PC-3 (cell line): ENCODE measurements around the gene SHLD2. TPM values are rescaled to one million over a fixed set of nuclear protein-coding genes. Genes with fewer than 3 reads are reported as not detected.
A peak's percentile ranks its signal among the peaks of the same experiment; 100 is the strongest.

Experiments
- ATAC-seq: fragments of 200-7000 bp; cut with Tn5 transposase; 2 replicates; pipeline ENCODE4 v1.9.1; 2020; ENCODE audit warnings: mild to moderate bottlenecking, moderate library complexity
- Bru-seq: library from RNA; stranded (reverse); fragments of 400-500 nt; gene quantifications from one replicate; lab custom pipeline; 2021; lab: Mats Ljungman, UMichigan
- BruChase-seq, 2 experiments: library from RNA; stranded (reverse); fragments of 400-500 nt; gene quantifications; one replicate each; lab custom pipeline; 2021; lab: Mats Ljungman, UMichigan
- BruUV-seq: library from RNA; stranded (reverse); fragments of 400-500 nt; replicated peaks from 2 replicates; lab custom pipeline; 2021; lab: Mats Ljungman, UMichigan
- CTCF ChIA-PET: fragments of 300-600 bp; sonication (Branson Sonifier 250); formaldehyde crosslinking; loops from one replicate; lab custom pipeline; 2022; ENCODE audit warnings: antibody characterized with exemption; lab: Charles Lee
- POLR2A ChIA-PET: fragments of 300-600 bp; sonication (Branson Sonifier 250); formaldehyde crosslinking; loops from one replicate; lab custom pipeline; 2022; ENCODE audit warnings: antibody characterized with exemption; ENCODE audit not compliant: unreplicated experiment; lab: Charles Lee
- DNase-seq: peaks from one replicate; pipeline ENCODE4 v3.0.0-alpha.2; 2015
- H2AFZ ChIP-seq: fragments of 300-600 bp; sonication (generic); 2 replicates; pipeline ENCODE4 v1.6.0; 2016; ENCODE audit warnings: antibody characterized with exemption, low read length
- H3F3A ChIP-seq: fragments of 300-600 bp; sonication (generic); one replicate; pipeline ENCODE4 v1.6.0; 2017; ENCODE audit warnings: antibody characterized with exemption, low read length, control low read depth, mild to moderate bottlenecking; ENCODE audit not compliant: unreplicated experiment
- H3K27ac ChIP-seq: fragments of 300-600 bp; sonication (generic); 2 replicates; pipeline ENCODE4 v1.5.1; 2016; ENCODE audit warnings: mild to moderate bottlenecking, low read length
- H3K27me3 ChIP-seq: fragments of 300-600 bp; sonication (generic); 2 replicates; pipeline ENCODE4 v1.6.1; 2016; ENCODE audit warnings: low read length, mixed read lengths
- H3K36me3 ChIP-seq: fragments of 300-600 bp; sonication (generic); 2 replicates; pipeline ENCODE4 v1.6.1; 2016; ENCODE audit warnings: low read depth, mixed run types, low read length, mixed read lengths
- H3K4me1 ChIP-seq: fragments of 300-600 bp; sonication (generic); 2 replicates; pipeline ENCODE4 v1.5.1; 2016; ENCODE audit warnings: low read length; ENCODE audit not compliant: insufficient read depth
- H3K4me2 ChIP-seq: fragments of 300-600 bp; sonication (generic); 2 replicates; pipeline ENCODE4 v1.6.0; 2016; ENCODE audit warnings: low read length
- H3K4me3 ChIP-seq: fragments of 300-600 bp; sonication (generic); 2 replicates; pipeline ENCODE4 v1.5.1; 2016; ENCODE audit warnings: mild to moderate bottlenecking, low read length, mixed read lengths
- H3K79me2 ChIP-seq: fragments of 300-600 bp; sonication (generic); 2 replicates; pipeline ENCODE4 v1.6.1; 2017; ENCODE audit warnings: low read length, mixed read lengths
- H3K9ac ChIP-seq: fragments of 300-600 bp; sonication (generic); 2 replicates; pipeline ENCODE4 v1.6.0; 2016; ENCODE audit warnings: mild to moderate bottlenecking, low read length
- H3K9me2 ChIP-seq: fragments of 300-600 bp; sonication (generic); replicated peaks from 2 replicates; pipeline ENCODE4 v1.6.1; 2016; ENCODE audit warnings: mixed run types, low read length, mixed read lengths
- H3K9me3 ChIP-seq: fragments of 300-600 bp; sonication (generic); 2 replicates; pipeline ENCODE4 v1.6.1; 2016; ENCODE audit warnings: low read length, mixed read lengths
- H4K20me1 ChIP-seq: fragments of 300-600 bp; sonication (generic); 2 replicates; pipeline ENCODE4 v1.6.1; 2016; ENCODE audit warnings: low read length, mixed read lengths
- EZH2 ChIP-seq: fragments of 300-600 bp; sonication (generic); IDR thresholded peaks from one replicate; pipeline ENCODE4 v1.6.1; 2017; ENCODE audit warnings: antibody characterized with exemption, mild to moderate bottlenecking, low read length; ENCODE audit not compliant: unreplicated experiment
- EZH2phosphoT487 ChIP-seq: fragments of 300-600 bp; sonication (generic); IDR thresholded peaks from 2 replicates; pipeline ENCODE4 v1.6.1; 2018; ENCODE audit warnings: mild to moderate bottlenecking, antibody characterized with exemption, low read length, borderline replicate concordance
- intact Hi-C: fragments of 100-400 bp; cut with micrococcal nuclease; formaldehyde crosslinking; loops from 2 replicates; pipeline ENCODE4 v1.9.0; 2023
- long read RNA-seq: library from polyadenylated mRNA; unstranded; transcript quantifications from one replicate; pipeline ENCODE4 v2.0.0, GENCODE V29; 2021; ENCODE audit not compliant: unreplicated experiment
- total RNA-seq: library from RNA; depleted of rRNA; stranded (reverse); fragments of >200 nt; gene quantifications from 2 replicates; pipeline ENCODE4 v1.2.3, GENCODE V29; 2014; rRNA removed
- TF ChIP-seq, protein P1 (sequence below): fragments of 300-600 bp; sonication (generic); conservative IDR thresholded peaks from 2 replicates; pipeline ENCODE4 v1.5.1; 2017; ENCODE audit warnings: antibody characterized with exemption, low read depth, mild to moderate bottlenecking, low read length

The SHLD2 gene
- 13.0 and 16.0 TPM in 2 replicates for total RNA-seq
- Bru-seq, nascent RNA = percentile 76 among the genes with signal in this experiment
- percentile 75 among the genes with signal in this experiment for BruChase-seq, experiment 1, labeled RNA remaining after a 6-hour chase
- BruChase-seq, experiment 2, labeled RNA remaining after a 2-hour chase = percentile 76 among the genes with signal in this experiment
- long read RNA-seq, transcript SHLD2-202 (10 exons, 3,614 nt) = major isoform, 14 of 41 reads
- long read RNA-seq, partial matches to known transcripts = 6 of 41 reads
- long read RNA-seq, other reads (novel, unspliced or antisense) = 18 of 41 reads

- ATAC-seq = peak; percentile 59
These were observed at the start of gene SHLD2, which contains the start of gene GLUD1 for GRCh38 chr10:87094373-87095235. SHLD2 (plus strand) TSS chr10:87095206; CDS start chr10:87151355, 56,149 bp downstream. GLUD1 (minus strand) TSS chr10:87094843; CDS start chr10:87094769, 74 bp downstream.

GRCh38 chr10:87045434-87045938 lies 49.5 kb upstream of the SHLD2 start:
- no peak overlapping the region for H3K27ac ChIP-seq
- H3K79me2 ChIP-seq = no peaks in the 10 kb centered on the region
- TF ChIP-seq, protein P1, sequence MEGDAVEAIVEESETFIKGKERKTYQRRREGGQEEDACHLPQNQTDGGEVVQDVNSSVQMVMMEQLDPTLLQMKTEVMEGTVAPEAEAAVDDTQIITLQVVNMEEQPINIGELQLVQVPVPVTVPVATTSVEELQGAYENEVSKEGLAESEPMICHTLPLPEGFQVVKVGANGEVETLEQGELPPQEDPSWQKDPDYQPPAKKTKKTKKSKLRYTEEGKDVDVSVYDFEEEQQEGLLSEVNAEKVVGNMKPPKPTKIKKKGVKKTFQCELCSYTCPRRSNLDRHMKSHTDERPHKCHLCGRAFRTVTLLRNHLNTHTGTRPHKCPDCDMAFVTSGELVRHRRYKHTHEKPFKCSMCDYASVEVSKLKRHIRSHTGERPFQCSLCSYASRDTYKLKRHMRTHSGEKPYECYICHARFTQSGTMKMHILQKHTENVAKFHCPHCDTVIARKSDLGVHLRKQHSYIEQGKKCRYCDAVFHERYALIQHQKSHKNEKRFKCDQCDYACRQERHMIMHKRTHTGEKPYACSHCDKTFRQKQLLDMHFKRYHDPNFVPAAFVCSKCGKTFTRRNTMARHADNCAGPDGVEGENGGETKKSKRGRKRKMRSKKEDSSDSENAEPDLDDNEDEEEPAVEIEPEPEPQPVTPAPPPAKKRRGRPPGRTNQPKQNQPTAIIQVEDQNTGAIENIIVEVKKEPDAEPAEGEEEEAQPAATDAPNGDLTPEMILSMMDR = no peak
- TF ChIP-seq EZH2 (no peak), EZH2phosphoT487 (no peak)
- no peak overlapping the region for H2AFZ ChIP-seq
- intact Hi-C loops = no loop called here
- no peak overlapping the region for H3K4me2 ChIP-seq
- no peak overlapping the region for H3K4me3 ChIP-seq
- DNase-seq = no peak
- H3K9me3 ChIP-seq = no peaks in the 10 kb centered on the region
- H3K36me3 ChIP-seq = no peaks in the 10 kb centered on the region; the same call in 1 of the 2 replicates
- H3K9me2 ChIP-seq = no peaks in the 10 kb centered on the region
- ChIA-PET CTCF (no interaction called here), POLR2A (no interaction called here)
- no peaks in the 10 kb centered on the region for H3F3A ChIP-seq
- no peak overlapping the region for H3K9ac ChIP-seq
- H3K27me3 ChIP-seq = no peaks in the 10 kb centered on the region
- H3K4me1 ChIP-seq = no peaks in the 10 kb centered on the region
- ATAC-seq = no peak
- no TSS peak for BruUV-seq
- H4K20me1 ChIP-seq = no peaks in the 10 kb centered on the region

More at GRCh38 chr10:87094373-87095235, at the start of gene SHLD2, which contains the start of gene GLUD1:
- Histone ChIP-seq H3K36me3 (0 out of 2 replicates have a peak, but pooled peaks cover 2% of the 10 kb centered on the region), H3K9ac (peak within 1 kb of the TSS; percentile 89), H3K27ac (peak within 1 kb of the TSS; percentile 84), H3K9me2 (no peaks in the 10 kb centered on the region), H3K4me1 (peaks cover 36% of the 10 kb centered on the region), H4K20me1 (peaks cover 8% of the 10 kb centered on the region), H3K4me3 (peak within 1 kb of the TSS; percentile 90), H3K79me2 (peaks cover 88% of the 10 kb centered on the region), H3K4me2 (peak within 1 kb of the TSS; percentile 98), H3K27me3 (no peaks in the 10 kb centered on the region), H3F3A (peaks cover 7% of the 10 kb centered on the region), H3K9me3 (no peaks in the 10 kb centered on the region), H2AFZ (peak within 1 kb of the TSS; percentile 57)
- POLR2A ChIA-PET = no interaction called here
- DNase-seq = peak; percentile 84
- TF ChIP-seq EZH2 = no peak
- no peak for TF ChIP-seq EZH2phosphoT487
- TF ChIP-seq, protein P1 = no peak
- CTCF ChIA-PET = interaction anchor here (0.5 to 0.6 kb wide), 2 partner anchors 34 to 155 kb away, joined by 4 to 7 read pairs; no protein-coding TSS in a partner anchor
- no TSS peak for BruUV-seq
- intact Hi-C loops = loop anchor here (5.0 kb wide), 1 partner anchor 87 kb away; no protein-coding TSS in a partner anchor
